Keratinocyte (primary cell): ENCODE results near the gene GUCY1A1.

Experiments
- EZH2 ChIP-seq: IDR thresholded peaks from one replicate; pipeline ENCODE4 v1.6.1; 2012; ENCODE audit warnings: inconsistent platforms, mild to moderate bottlenecking, low read length, moderate library complexity
- TF ChIP-seq, protein P1 (sequence below), 3 experiments: IDR thresholded peaks in 1 of 3; conservative IDR thresholded peaks in 1 of 3; optimal IDR thresholded peaks in 1 of 3; 2 replicates in 2 of 3; 3 replicates in 1 of 3; pipeline versions ENCODE3 to v1.5.1; 2011; ENCODE audit warnings: low read length in 3 of 3, mild to moderate bottlenecking in 3 of 3, moderate library complexity in 2 of 3, control low read depth in 1 of 3, inconsistent platforms in 1 of 3; ENCODE audit not compliant: insufficient read depth in 2 of 3; ENCODE audit errors: extremely low read depth in 1 of 3

DNA sequence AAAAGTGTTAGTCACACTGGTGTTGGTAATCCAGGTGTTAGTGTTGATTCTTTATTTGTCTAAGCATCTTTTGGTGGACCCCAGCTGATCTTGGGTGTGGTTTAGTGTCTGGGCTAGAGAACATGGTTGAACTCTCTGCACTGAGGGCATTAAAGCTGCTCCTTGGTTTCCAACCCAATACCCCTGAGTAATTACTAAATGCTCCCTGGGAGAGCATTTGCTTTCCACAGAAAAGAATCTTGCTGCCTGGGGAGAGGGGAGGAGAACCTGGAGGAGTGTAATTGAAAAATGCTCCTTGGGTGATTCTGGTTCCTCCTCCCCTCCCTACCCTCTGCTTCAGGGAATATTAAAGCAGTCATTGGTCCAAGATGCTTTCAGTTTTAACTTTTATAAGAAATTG is 95.3 kb downstream of the GUCY1A1 start:
- TF ChIP-seq, protein P1, sequence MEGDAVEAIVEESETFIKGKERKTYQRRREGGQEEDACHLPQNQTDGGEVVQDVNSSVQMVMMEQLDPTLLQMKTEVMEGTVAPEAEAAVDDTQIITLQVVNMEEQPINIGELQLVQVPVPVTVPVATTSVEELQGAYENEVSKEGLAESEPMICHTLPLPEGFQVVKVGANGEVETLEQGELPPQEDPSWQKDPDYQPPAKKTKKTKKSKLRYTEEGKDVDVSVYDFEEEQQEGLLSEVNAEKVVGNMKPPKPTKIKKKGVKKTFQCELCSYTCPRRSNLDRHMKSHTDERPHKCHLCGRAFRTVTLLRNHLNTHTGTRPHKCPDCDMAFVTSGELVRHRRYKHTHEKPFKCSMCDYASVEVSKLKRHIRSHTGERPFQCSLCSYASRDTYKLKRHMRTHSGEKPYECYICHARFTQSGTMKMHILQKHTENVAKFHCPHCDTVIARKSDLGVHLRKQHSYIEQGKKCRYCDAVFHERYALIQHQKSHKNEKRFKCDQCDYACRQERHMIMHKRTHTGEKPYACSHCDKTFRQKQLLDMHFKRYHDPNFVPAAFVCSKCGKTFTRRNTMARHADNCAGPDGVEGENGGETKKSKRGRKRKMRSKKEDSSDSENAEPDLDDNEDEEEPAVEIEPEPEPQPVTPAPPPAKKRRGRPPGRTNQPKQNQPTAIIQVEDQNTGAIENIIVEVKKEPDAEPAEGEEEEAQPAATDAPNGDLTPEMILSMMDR (optimal IDR thresholded peaks at IDR 0.05 in 1 of 3, IDR thresholded peaks at IDR 0.05 in 1 of 3, conservative IDR thresholded peaks at IDR 0.05 in 1 of 3; ENCODE audit: extremely low read depth in 1 of 3, insufficient read depth in 2 of 3, low read length in 3 of 3), result no peak
- TF ChIP-seq EZH2, result no peak
